H9 (cell line): ENCODE results near the gene BZW2. TPM values are rescaled to one million over a fixed set of nuclear protein-coding genes. Genes with fewer than 3 reads are reported as not detected.

Experiments used
- DNase-seq: peaks from one replicate; pipeline ENCODE4 v3.0.0-alpha.2; 2017
- H2AFZ ChIP-seq: one replicate; pipeline ENCODE4 v1.6.1; 2013; ENCODE audit warnings: mild to moderate bottlenecking, low read length, control low read depth, moderate library complexity
- H2AK5ac ChIP-seq: 2 replicates; pipeline ENCODE4 v1.6.1; 2013; ENCODE audit warnings: low read length, control low read depth, mixed read lengths; ENCODE audit not compliant: insufficient read length
- H2BK120ac ChIP-seq: one replicate; pipeline ENCODE4 v1.6.1; 2013; ENCODE audit warnings: low read depth, mild to moderate bottlenecking, low read length, control low read depth, inconsistent platforms; ENCODE audit not compliant: poor library complexity, severe bottlenecking
- H2BK12ac ChIP-seq: 2 replicates; pipeline ENCODE4 v1.6.1; 2013; ENCODE audit warnings: low read length, control low read depth, mixed read lengths, low read depth; ENCODE audit not compliant: insufficient read length
- H2BK15ac ChIP-seq: 2 replicates; pipeline ENCODE4 v1.6.1; 2013; ENCODE audit warnings: low read depth, low read length, control low read depth
- H2BK20ac ChIP-seq: one replicate; pipeline ENCODE4 v1.6.1; 2013; ENCODE audit warnings: low read depth, mild to moderate bottlenecking, low read length, control low read depth, inconsistent platforms; ENCODE audit not compliant: poor library complexity, severe bottlenecking
- H2BK5ac ChIP-seq: 2 replicates; pipeline ENCODE4 v1.6.1; 2013; ENCODE audit warnings: low read length, control low read depth, mixed read lengths; ENCODE audit not compliant: insufficient read length
- H3K14ac ChIP-seq: 2 replicates; pipeline ENCODE4 v1.6.1; 2013; ENCODE audit warnings: low read length, control low read depth; ENCODE audit not compliant: insufficient read depth
- H3K18ac ChIP-seq: 2 replicates; pipeline ENCODE4 v1.6.1; 2013; ENCODE audit warnings: low read depth, mild to moderate bottlenecking, mixed read lengths, low read length, control low read depth; ENCODE audit not compliant: insufficient read length
- H3K23ac ChIP-seq: 2 replicates; pipeline ENCODE4 v1.6.1; 2013; ENCODE audit warnings: low read length, control low read depth, mixed read lengths, low read depth; ENCODE audit not compliant: insufficient read length
- H3K23me2 ChIP-seq: 2 replicates; pipeline ENCODE4 v1.6.1; 2013; ENCODE audit warnings: low read depth, mild to moderate bottlenecking, mixed read lengths, low read length, control low read depth; ENCODE audit not compliant: insufficient read length, poor library complexity, severe bottlenecking
- H3K27ac ChIP-seq: 2 replicates; pipeline ENCODE4 v1.5.1; 2013; ENCODE audit warnings: low read length, control low read depth, mixed read lengths, low read depth; ENCODE audit not compliant: insufficient read length
- H3K27me3 ChIP-seq: 2 replicates; pipeline ENCODE4 v1.6.1; 2013; ENCODE audit warnings: low read length, control low read depth, inconsistent platforms; ENCODE audit not compliant: insufficient read depth
- H3K4ac ChIP-seq: 2 replicates; pipeline ENCODE4 v1.6.1; 2013; ENCODE audit warnings: low read depth, mild to moderate bottlenecking, control low read depth, inconsistent platforms, low read length, moderate library complexity
- H3K4me1 ChIP-seq: 2 replicates; pipeline ENCODE4 v1.6.1; 2013; ENCODE audit warnings: low read length, control low read depth, inconsistent platforms; ENCODE audit not compliant: insufficient read depth
- H3K4me2 ChIP-seq: 2 replicates; pipeline ENCODE4 v1.6.1; 2013; ENCODE audit warnings: low read length, control low read depth, mixed read lengths; ENCODE audit not compliant: insufficient read length, insufficient read depth
- H3K56ac ChIP-seq: 2 replicates; pipeline ENCODE4 v1.6.1; 2013; ENCODE audit warnings: low read depth, mild to moderate bottlenecking, mixed read lengths, low read length, control low read depth; ENCODE audit not compliant: insufficient read length
- H3K79me1 ChIP-seq: 2 replicates; pipeline ENCODE4 v1.6.1; 2013; ENCODE audit warnings: low read depth, mild to moderate bottlenecking, moderate library complexity, low read length, control low read depth, inconsistent platforms; ENCODE audit not compliant: insufficient read depth, poor library complexity, severe bottlenecking
- H3K79me2 ChIP-seq: 2 replicates; pipeline ENCODE4 v1.6.1; 2013; ENCODE audit warnings: low read length, control low read depth, inconsistent platforms; ENCODE audit not compliant: insufficient read depth
- H3K9ac ChIP-seq: 2 replicates; pipeline ENCODE4 v1.6.1; 2013; ENCODE audit warnings: low read length, control low read depth, mixed read lengths; ENCODE audit not compliant: insufficient read length; ENCODE audit errors: extremely low read depth
- H3K9me3 ChIP-seq: one replicate; pipeline ENCODE4 v1.6.1; 2013; ENCODE audit warnings: low read depth, low read length, inconsistent platforms; ENCODE audit not compliant: control insufficient read depth
- H3T11ph ChIP-seq: one replicate; pipeline ENCODE4 v1.6.1; 2013; ENCODE audit warnings: mild to moderate bottlenecking, low read length, control low read depth, inconsistent platforms
- H4K20me1 ChIP-seq: one replicate; pipeline ENCODE4 v1.6.1; 2013; ENCODE audit not compliant: control insufficient read depth, insufficient read length, insufficient read depth
- H4K5ac ChIP-seq: 2 replicates; pipeline ENCODE4 v1.6.1; 2013; ENCODE audit warnings: low read depth, mild to moderate bottlenecking, mixed read lengths, low read length, control low read depth; ENCODE audit not compliant: insufficient read length
- H4K8ac ChIP-seq: replicated peaks from 2 replicates; pipeline ENCODE4 v1.6.1; 2013; ENCODE audit warnings: low read length, control low read depth, mixed read lengths, low read depth; ENCODE audit not compliant: insufficient read length
- H4K91ac ChIP-seq: 2 replicates; pipeline ENCODE4 v1.6.1; 2013; ENCODE audit warnings: low read depth, mild to moderate bottlenecking, moderate library complexity, mixed read lengths, low read length, control low read depth; ENCODE audit not compliant: insufficient read length
- H3K27ac Mint-ChIP-seq, 3 experiments: 2 replicates in 2 of 3; 3 replicates in 1 of 3; pipeline ENCODE4 v1.8.0; 2020 to 2021; ENCODE audit warnings: mixed read lengths in 3 of 3, mild to moderate bottlenecking in 1 of 3, moderate library complexity in 1 of 3
- H3K27me3 Mint-ChIP-seq: 2 replicates; pipeline ENCODE4 v1.8.0; 2021; ENCODE audit warnings: low read depth, mild to moderate bottlenecking, moderate library complexity, mixed read lengths
- H3K36me3 Mint-ChIP-seq, 3 experiments: 2 replicates in 2 of 3; 3 replicates in 1 of 3; pipeline ENCODE4 v1.8.0; 2020 to 2021; ENCODE audit warnings: low read depth in 3 of 3, mixed read lengths in 3 of 3; ENCODE audit not compliant: insufficient read depth in 1 of 3
- H3K4me1 Mint-ChIP-seq, 2 experiments: 2 replicates each; pipeline ENCODE4 v1.8.0; 2020; ENCODE audit warnings: mixed read lengths in 2 of 2
- H3K4me3 Mint-ChIP-seq, 2 experiments: 2 replicates in 1 of 2; 3 replicates in 1 of 2; pipeline ENCODE4 v1.8.0; 2020 to 2021; ENCODE audit warnings: mild to moderate bottlenecking in 2 of 2, mixed read lengths in 2 of 2, moderate library complexity in 1 of 2
- H3K9me3 Mint-ChIP-seq, 2 experiments: 2 replicates in 1 of 2; 3 replicates in 1 of 2; pipeline ENCODE4 v1.8.0; 2020; ENCODE audit warnings: mild to moderate bottlenecking in 2 of 2, mixed read lengths in 2 of 2, moderate library complexity in 1 of 2
- CTCF ChIP-seq: fragments of 200-600 bp; sonication (generic); conservative IDR thresholded peaks from 3 replicates; pipeline ENCODE4 v1.8.0; 2021; ENCODE audit warnings: antibody characterized with exemption, mild to moderate bottlenecking
- WGBS: extraction: QIAGEN DNeasy Blood & Tissue Kit; methylation state at CpG from one replicate; pipeline ENCODE4 v1.1.7; 2013; ENCODE audit warnings: missing lambda C conversion rate, low lambda C conversion rate, mixed read lengths; ENCODE audit not compliant: insufficient read length; ENCODE audit errors: extremely low coverage; 5-methylcytosine and 5-hydroxymethylcytosine counted together
- total RNA-seq: library from RNA; stranded (reverse); gene quantifications from 2 replicates; pipeline ENCODE4 v1.2.1, GENCODE V29; 2021

Gene BZW2
- total RNA-seq, 1 experiment from 2014 or later = 64.6 TPM

GRCh38 chr7:16719699-16720098 is 73.7 kb downstream of the BZW2 start:
- no peak overlapping the region for H2BK12ac ChIP-seq
- no CpG with 5 or more reads among the region's 1 CpG for WGBS
- H2AFZ ChIP-seq = no peak overlapping the region
- no peak overlapping the region for H2AK5ac ChIP-seq
- no peak overlapping the region for H3T11ph ChIP-seq
- DNase-seq = no peak
- H3K23ac ChIP-seq = no peak overlapping the region
- no peak overlapping the region for H3K4me3 Mint-ChIP-seq
- no peak overlapping the region for H2BK20ac ChIP-seq
- no peak overlapping the region for H4K8ac ChIP-seq
- no peak overlapping the region for H4K91ac ChIP-seq
- no peak overlapping the region for H3K4me2 ChIP-seq
- H3K4me1 ChIP-seq = no peaks in the 10 kb centered on the region
- no peak overlapping the region for H3K14ac ChIP-seq
- no peaks in the 10 kb centered on the region for H3K27me3 ChIP-seq
- no peak overlapping the region for H2BK15ac ChIP-seq
- no peaks in the 10 kb centered on the region for H4K20me1 ChIP-seq
- H3K4ac ChIP-seq = no peak overlapping the region
- no peak for TF ChIP-seq CTCF
- H3K79me1 ChIP-seq = no peaks in the 10 kb centered on the region
- H3K9me3 ChIP-seq = no peaks in the 10 kb centered on the region
- H3K23me2 ChIP-seq = no peaks in the 10 kb centered on the region
- no peak overlapping the region for H3K56ac ChIP-seq
- H3K18ac ChIP-seq = no peak overlapping the region
- no peak overlapping the region for H2BK5ac ChIP-seq
- no peak overlapping the region for H2BK120ac ChIP-seq
- no peaks in the 10 kb centered on the region for H3K9me3 Mint-ChIP-seq
- H3K27me3 Mint-ChIP-seq = no peaks in the 10 kb centered on the region
- no peaks in the 10 kb centered on the region for H3K36me3 Mint-ChIP-seq
- no peak overlapping the region for H3K9ac ChIP-seq
- no peak overlapping the region for H3K27ac ChIP-seq
- H3K79me2 ChIP-seq = no peaks in the 10 kb centered on the region
- H4K5ac ChIP-seq = no peak overlapping the region
- no peak overlapping the region; a peak in 1 of 7 replicates for H3K27ac Mint-ChIP-seq
- peaks cover 3 to 6% of the 10 kb centered on the region in 2 experiments; a peak in 3 of 4 replicates for H3K4me1 Mint-ChIP-seq
